Esophagus squamous epithelium (tissue), 5 donors: ENCODE data around the gene MED27. TPM values are rescaled to one million over a fixed set of nuclear protein-coding genes. Genes with fewer than 3 reads are reported as not detected.
A peak's percentile ranks its signal among the peaks of the same experiment; 100 is the strongest.

ENCODE experiments used
- DNase-seq: peaks from one replicate; lab custom pipeline; 2025; lab: John Stamatoyannopoulos, UW
- H3K27ac ChIP-seq, 4 donors: fragments of 200-600 bp; sonication (generic); one replicate each; pipeline ENCODE4 v1.5.1; 2016 to 2019; ENCODE audit warnings: mild to moderate bottlenecking in 1 of 4
- H3K27me3 ChIP-seq, 4 donors: fragments of 200-600 bp; sonication (generic); 1 replicate in 3 of 4; 2 replicates in 1 of 4; pipeline versions ENCODE4 v1.5.1 to v1.6.0; 2017 to 2021; ENCODE audit warnings: antibody characterized with exemption in 1 of 4
- H3K36me3 ChIP-seq, 3 donors: fragments of 200-600 bp; sonication (generic); one replicate each; pipeline ENCODE4 v1.5.1; 2016 to 2019
- H3K4me1 ChIP-seq, 3 donors: fragments of 200-600 bp; sonication (generic); one replicate each; pipeline ENCODE4 v1.5.1; 2017 to 2019
- H3K4me3 ChIP-seq, 4 donors: fragments of 200-600 bp; sonication (generic); 1 replicate in 3 of 4; 2 replicates in 1 of 4; pipeline ENCODE4 v1.5.1; 2016 to 2019; ENCODE audit warnings: mild to moderate bottlenecking in 2 of 4, moderate library complexity in 1 of 4
- H3K9me3 ChIP-seq, 3 donors: fragments of 200-600 bp; sonication (generic); one replicate each; pipeline ENCODE4 v1.5.1; 2016 to 2019
- CTCF ChIP-seq, 6 experiments: fragments of 450-650 bp in 4 of 6; fragments of 200-600 bp in 2 of 6; sonication (generic) in 2 of 6; IDR thresholded peaks; one replicate each; pipeline ENCODE4 v1.5.1; 2016 to 2019; ENCODE audit warnings: antibody characterized with exemption in 6 of 6, mild to moderate bottlenecking in 4 of 6, moderate library complexity in 4 of 6
- POLR2A ChIP-seq, 4 donors: fragments of 450-650 bp; IDR thresholded peaks; one replicate each; pipeline ENCODE4 v1.6.1; 2017; ENCODE audit warnings: antibody characterized with exemption in 4 of 4, mild to moderate bottlenecking in 4 of 4, moderate library complexity in 3 of 4
- WGBS, 2 donors: methylation state at CpG; one replicate each; pipeline ENCODE4 v1.1.5; 2018; 5-methylcytosine and 5-hydroxymethylcytosine counted together
- intact Hi-C: fragments of 100-400 bp; cut with DNase I; formaldehyde crosslinking; loops from one replicate; pipeline ENCODE4 v1.15.0; 2022
- total RNA-seq, 4 donors: library from RNA; depleted of rRNA; stranded (reverse); fragments of >200 nt; gene quantifications; one replicate each; pipeline ENCODE4 v1.1.0, GENCODE V29; 2016
- donor health status: DM: yes; HTN: yes; CAD: no.

MED27 gene
- total RNA-seq, 4 donors from 2014 or later, result 10.6 to 20.0 (median 17.6) TPM

- no peak for TF ChIP-seq CTCF (IDR thresholded peaks at IDR 0.05)
- no peak for TF ChIP-seq POLR2A (IDR thresholded peaks at IDR 0.05)
- whole genome bisulfite sequencing, 2 donors, result 88 to 93% methylated on average over 5 to 13 of the region's 13 CpGs
These were observed 219.2 kb downstream of the MED27 start for GRCh38 chr9:131860430-131860829.

GRCh38 chr9:131858147-131858546, 221.5 kb downstream of the MED27 start:
- no peak for DNase-seq
- no peaks in the 10 kb centered on the region for H3K9me3 ChIP-seq
- H3K27ac ChIP-seq, result no peak overlapping the region
- H3K4me1 ChIP-seq, result peaks cover 0 to 3% (median 0%) of the 10 kb centered on the region in 3 donors
- no peak overlapping the region for H3K4me3 ChIP-seq
- TF ChIP-seq POLR2A (IDR thresholded peaks at IDR 0.05) (no peak), CTCF (IDR thresholded peaks at IDR 0.05) (no peak)
- intact Hi-C loops, result no loop called here
- WGBS, 2 donors, result 68 to 79% methylated on average over 12 of the region's 12 CpGs
- H3K27me3 ChIP-seq, result no peaks in the 10 kb centered on the region
- H3K36me3 ChIP-seq, result peaks cover 0 to 42% (median 0%) of the 10 kb centered on the region in 3 donors

More at GRCh38 chr9:131860430-131860829, 219.2 kb downstream of the MED27 start:
- H3K27me3 ChIP-seq, result no peaks in the 10 kb centered on the region
- H3K4me1 ChIP-seq, result no peaks in the 10 kb centered on the region
- no peaks in the 10 kb centered on the region for H3K9me3 ChIP-seq
- H3K36me3 ChIP-seq, result peaks cover 0 to 46% (median 0%) of the 10 kb centered on the region in 3 donors
- intact Hi-C loops, result no loop called here
- no peak overlapping the region for H3K4me3 ChIP-seq
- DNase-seq, result no peak
- H3K27ac ChIP-seq, result no peak overlapping the region

GRCh38 chr9:131856105-131856504, 223.6 kb downstream of the MED27 start:
- intact Hi-C loops, result no loop called here
- WGBS, 2 donors, result 83% methylated on average over 4 of the region's 21 CpGs; no CpG with 5 or more reads in 1 of the 2 donors
- no peak for TF ChIP-seq POLR2A (IDR thresholded peaks at IDR 0.05)
- TF ChIP-seq CTCF (IDR thresholded peaks at IDR 0.05), result peak in 1 of 6 experiments; percentile 8
- no peak for DNase-seq
- Histone ChIP-seq H3K27me3 (no peaks in the 10 kb centered on the region), H3K4me3 (no peak overlapping the region), H3K27ac (no peak overlapping the region), H3K36me3 (peaks cover 0 to 21% (median 0%) of the 10 kb centered on the region in 3 donors), H3K4me1 (peaks cover 0 to 3% (median 0%) of the 10 kb centered on the region in 3 donors), H3K9me3 (no peaks in the 10 kb centered on the region)

- no peaks in the 10 kb centered on the region for H3K9me3 ChIP-seq
- peaks cover 0 to 11% (median 0%) of the 10 kb centered on the region in 3 donors for H3K36me3 ChIP-seq
- H3K4me1 ChIP-seq, result peaks cover 0 to 3% (median 0%) of the 10 kb centered on the region in 3 donors
- H3K27me3 ChIP-seq, result no peaks in the 10 kb centered on the region
- intact Hi-C loops, result no loop called here
- no peak overlapping the region for H3K27ac ChIP-seq
- TF ChIP-seq CTCF (IDR thresholded peaks at IDR 0.05), result no peak
- H3K4me3 ChIP-seq, result no peak overlapping the region
- DNase-seq, result no peak
- WGBS, 2 donors, result 40 to 61% methylated on average over 14 to 21 of the region's 21 CpGs
These were observed 224.6 kb downstream of the MED27 start for GRCh38 chr9:131854896-131855613.

- 46 to 58% methylated on average over 8 of the region's 8 CpGs for WGBS, 2 donors
- H3K4me3 ChIP-seq, result no peak overlapping the region
- no peak overlapping the region for H3K27ac ChIP-seq
- no peak for DNase-seq
- no peaks in the 10 kb centered on the region for H3K9me3 ChIP-seq
- TF ChIP-seq CTCF (IDR thresholded peaks at IDR 0.05) (no peak), POLR2A (IDR thresholded peaks at IDR 0.05) (no peak)
- peaks cover 0 to 3% (median 0%) of the 10 kb centered on the region in 3 donors for H3K4me1 ChIP-seq
- peaks cover 0 to 1% (median 0%) of the 10 kb centered on the region in 4 donors for H3K27me3 ChIP-seq
- H3K36me3 ChIP-seq, result peaks cover 0 to 3% (median 0%) of the 10 kb centered on the region in 3 donors
- intact Hi-C loops, result no loop called here
These were observed 225.3 kb downstream of the MED27 start for GRCh38 chr9:131854334-131854733.
